Measurements from ENCODE around the gene SIRT3.
"Not testable (repeated sequence)": the region's sequence is repeated elsewhere in the genome, so short reads cannot be mapped to it uniquely, and the experiment has no call there.

DNA sequence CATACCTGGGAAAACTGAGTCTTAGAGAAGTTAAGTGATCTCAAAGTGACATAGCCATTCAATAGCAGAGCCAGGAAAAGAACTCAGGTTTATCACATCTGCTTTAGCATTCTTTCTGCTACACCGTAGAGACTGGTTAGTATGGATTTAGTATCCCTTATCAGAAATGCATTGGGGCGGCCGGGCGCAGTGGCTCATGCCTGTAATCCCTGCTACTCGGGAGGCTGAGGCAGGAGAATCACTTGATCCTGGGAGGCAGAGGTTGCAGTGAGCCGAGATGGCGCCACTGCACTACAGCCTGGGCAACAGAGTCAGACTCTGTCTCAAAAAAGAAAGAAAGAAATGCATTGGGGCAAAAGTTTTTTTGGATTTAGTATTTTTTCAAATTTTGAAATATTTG lies 2.2 kb upstream of the SIRT3 start:
- TF ChIP-seq EZH2, EZH2phosphoT487 (IDR thresholded peaks at IDR 0.05): not testable (repeated sequence)
- TF ChIP-seq, protein P1, sequence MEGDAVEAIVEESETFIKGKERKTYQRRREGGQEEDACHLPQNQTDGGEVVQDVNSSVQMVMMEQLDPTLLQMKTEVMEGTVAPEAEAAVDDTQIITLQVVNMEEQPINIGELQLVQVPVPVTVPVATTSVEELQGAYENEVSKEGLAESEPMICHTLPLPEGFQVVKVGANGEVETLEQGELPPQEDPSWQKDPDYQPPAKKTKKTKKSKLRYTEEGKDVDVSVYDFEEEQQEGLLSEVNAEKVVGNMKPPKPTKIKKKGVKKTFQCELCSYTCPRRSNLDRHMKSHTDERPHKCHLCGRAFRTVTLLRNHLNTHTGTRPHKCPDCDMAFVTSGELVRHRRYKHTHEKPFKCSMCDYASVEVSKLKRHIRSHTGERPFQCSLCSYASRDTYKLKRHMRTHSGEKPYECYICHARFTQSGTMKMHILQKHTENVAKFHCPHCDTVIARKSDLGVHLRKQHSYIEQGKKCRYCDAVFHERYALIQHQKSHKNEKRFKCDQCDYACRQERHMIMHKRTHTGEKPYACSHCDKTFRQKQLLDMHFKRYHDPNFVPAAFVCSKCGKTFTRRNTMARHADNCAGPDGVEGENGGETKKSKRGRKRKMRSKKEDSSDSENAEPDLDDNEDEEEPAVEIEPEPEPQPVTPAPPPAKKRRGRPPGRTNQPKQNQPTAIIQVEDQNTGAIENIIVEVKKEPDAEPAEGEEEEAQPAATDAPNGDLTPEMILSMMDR (IDR thresholded peaks at IDR 0.05) = not testable (repeated sequence)

Measured in neural progenitor cell (in vitro differentiated cells).